MM.1S (cell line): ENCODE data around the gene DMBX1.

Experiments used
- DNase-seq: peaks from one replicate; pipeline ENCODE4 v3.0.0-alpha.2; 2015
- H2AFZ ChIP-seq: fragments of 300-600 bp; sonication (generic); 2 replicates; pipeline ENCODE4 v1.6.0; 2016; ENCODE audit warnings: antibody characterized with exemption, low read length
- H3F3A ChIP-seq: fragments of 300-600 bp; sonication (generic); 2 replicates; pipeline ENCODE4 v1.6.1; 2016; ENCODE audit warnings: mild to moderate bottlenecking, antibody characterized with exemption, low read length, moderate library complexity, mixed read lengths; ENCODE audit not compliant: insufficient read depth
- H3K27ac ChIP-seq: fragments of 300-600 bp; sonication (generic); 2 replicates; pipeline ENCODE4 v1.5.1; 2016; ENCODE audit warnings: mild to moderate bottlenecking, low read length
- H3K27me3 ChIP-seq: fragments of 300-600 bp; sonication (generic); replicated peaks from 2 replicates; pipeline ENCODE4 v1.6.0; 2016; ENCODE audit warnings: low read length; ENCODE audit not compliant: insufficient read depth
- H3K36me3 ChIP-seq: fragments of 300-600 bp; sonication (generic); replicated peaks from 2 replicates; pipeline ENCODE4 v1.6.1; 2016; ENCODE audit warnings: mild to moderate bottlenecking, low read length, mixed read lengths; ENCODE audit not compliant: insufficient read depth
- H3K4me1 ChIP-seq: fragments of 300-600 bp; sonication (generic); 2 replicates; pipeline ENCODE4 v1.6.1; 2016; ENCODE audit warnings: low read length, mixed read lengths
- H3K4me2 ChIP-seq: fragments of 300-600 bp; sonication (generic); 2 replicates; pipeline ENCODE4 v1.6.0; 2016; ENCODE audit warnings: low read depth, low read length
- H3K4me3 ChIP-seq: fragments of 300-600 bp; sonication (generic); 2 replicates; pipeline ENCODE4 v1.5.1; 2016; ENCODE audit warnings: low read length, mixed read lengths
- H3K79me2 ChIP-seq: fragments of 300-600 bp; sonication (generic); 2 replicates; pipeline ENCODE4 v1.6.1; 2016; ENCODE audit warnings: mixed run types, low read length, mixed read lengths
- H3K9ac ChIP-seq: fragments of 300-600 bp; sonication (generic); 2 replicates; pipeline ENCODE4 v1.6.1; 2016; ENCODE audit warnings: low read length, mixed read lengths
- H3K9me2 ChIP-seq: fragments of 300-600 bp; sonication (generic); replicated peaks from 2 replicates; pipeline ENCODE4 v1.6.1; 2016; ENCODE audit warnings: mild to moderate bottlenecking, low read length, mixed read lengths; ENCODE audit not compliant: insufficient read depth
- H3K9me3 ChIP-seq: fragments of 300-600 bp; sonication (generic); replicated peaks from 2 replicates; pipeline ENCODE4 v1.6.1; 2016; ENCODE audit warnings: mild to moderate bottlenecking, low read length, mixed read lengths; ENCODE audit not compliant: insufficient read depth
- H4K20me1 ChIP-seq: fragments of 300-600 bp; sonication (generic); 2 replicates; pipeline ENCODE4 v1.6.1; 2016; ENCODE audit warnings: mild to moderate bottlenecking, low read length, moderate library complexity, mixed read lengths; ENCODE audit not compliant: insufficient read depth
- CTCF ChIP-seq: fragments of 300-600 bp; sonication (generic); IDR thresholded peaks from 2 replicates; pipeline ENCODE4 v1.5.1; 2016; ENCODE audit warnings: antibody characterized with exemption, low read length, mixed read lengths
- EZH2 ChIP-seq: fragments of 300-600 bp; sonication (generic); optimal IDR thresholded peaks from 2 replicates; pipeline ENCODE3; 2017; ENCODE audit warnings: low read depth, mild to moderate bottlenecking, antibody characterized with exemption, low read length, mixed read lengths
- EZH2phosphoT487 ChIP-seq: fragments of 300-600 bp; sonication (generic); IDR thresholded peaks from 2 replicates; pipeline ENCODE4 v1.6.1; 2018; ENCODE audit warnings: antibody characterized with exemption, low read length

DMBX1 gene

GRCh38 chr1:46524843-46525242 is 35.2 kb downstream of the DMBX1 start:
- no peak overlapping the region for H3K4me3 ChIP-seq
- DNase-seq: no peak
- H3K9me2 ChIP-seq: no peaks in the 10 kb centered on the region
- peaks cover 21% of the 10 kb centered on the region for H3K27me3 ChIP-seq
- TF ChIP-seq EZH2 (no peak), CTCF (no peak), EZH2phosphoT487 (no peak)
- no peak overlapping the region for H3K4me2 ChIP-seq
- no peaks in the 10 kb centered on the region for H3K4me1 ChIP-seq
- no peaks in the 10 kb centered on the region for H3K9me3 ChIP-seq
- H3K9ac ChIP-seq: no peak overlapping the region
- no peak overlapping the region for H3K27ac ChIP-seq
- H3F3A ChIP-seq: no peaks in the 10 kb centered on the region
- no peaks in the 10 kb centered on the region for H3K79me2 ChIP-seq
- no peaks in the 10 kb centered on the region for H4K20me1 ChIP-seq
- no peak overlapping the region for H2AFZ ChIP-seq
- H3K36me3 ChIP-seq: no peaks in the 10 kb centered on the region

- Histone ChIP-seq H3K27me3 (peaks cover 25% of the 10 kb centered on the region), H3K27ac (no peak overlapping the region), H3K4me1 (no peaks in the 10 kb centered on the region), H2AFZ (no peak overlapping the region), H3K9me3 (no peaks in the 10 kb centered on the region), H3K9ac (no peak overlapping the region), H3K36me3 (no peaks in the 10 kb centered on the region), H4K20me1 (no peaks in the 10 kb centered on the region), H3K9me2 (no peaks in the 10 kb centered on the region), H3K4me3 (no peak overlapping the region), H3K79me2 (no peaks in the 10 kb centered on the region), H3K4me2 (no peak overlapping the region), H3F3A (no peaks in the 10 kb centered on the region)
- DNase-seq: no peak
- TF ChIP-seq CTCF: no peak
- no peak for TF ChIP-seq EZH2
Measured at GRCh38 chr1:46525253-46525983, 35.8 kb downstream of the DMBX1 start.

- Histone ChIP-seq H3K27me3 (peaks cover 32% of the 10 kb centered on the region), H3K4me1 (no peaks in the 10 kb centered on the region), H3K9ac (no peak overlapping the region), H3F3A (no peaks in the 10 kb centered on the region), H4K20me1 (no peaks in the 10 kb centered on the region), H3K27ac (no peak overlapping the region), H3K36me3 (no peaks in the 10 kb centered on the region), H3K9me3 (no peaks in the 10 kb centered on the region), H3K4me2 (no peak overlapping the region), H3K4me3 (no peak overlapping the region), H2AFZ (no peak overlapping the region), H3K9me2 (no peaks in the 10 kb centered on the region), H3K79me2 (no peaks in the 10 kb centered on the region)
- TF ChIP-seq EZH2: no peak
- TF ChIP-seq CTCF: no peak
- no peak for TF ChIP-seq EZH2phosphoT487
- DNase-seq: no peak
Measured at GRCh38 chr1:46526013-46526690, 36.5 kb downstream of the DMBX1 start.
